Measurements from ENCODE around the gene SLC5A10.
"Not testable (repeated sequence)": the region's sequence is repeated elsewhere in the genome, so short reads cannot be mapped to it uniquely, and the experiment has no call there.

The SLC5A10 gene

GRCh38 chr17:19022747-19023146, 70.8 kb downstream of the SLC5A10 start:
- no peak overlapping the region for H3K4me3 ChIP-seq
- no peak overlapping the region for H3K27ac ChIP-seq
- DNase-seq (ENCODE audit: low spot score) = no peak
- no peak for TF ChIP-seq CTCF (IDR thresholded peaks at IDR 0.05)

GRCh38 chr17:19023209-19023999, 71.4 kb downstream of the SLC5A10 start:
- H3K27ac ChIP-seq = no peak overlapping the region
- no peak overlapping the region for H3K4me3 ChIP-seq
- DNase-seq (ENCODE audit: low spot score) = no peak
- TF ChIP-seq CTCF (IDR thresholded peaks at IDR 0.05) = no peak

GRCh38 chr17:19024101-19025078, 72.4 kb downstream of the SLC5A10 start:
- no peak for DNase-seq (ENCODE audit: low spot score)
- Histone ChIP-seq H3K4me3 (no peak overlapping the region), H3K27ac (no peak overlapping the region)
- no peak for TF ChIP-seq CTCF (IDR thresholded peaks at IDR 0.05)

GRCh38 chr17:19028671-19029070, 76.7 kb downstream of the SLC5A10 start:
- not testable (repeated sequence) for H3K27ac ChIP-seq; DNase-seq (ENCODE audit: low spot score); H3K4me3 ChIP-seq

GRCh38 chr17:19029740-19030139, 77.8 kb downstream of the SLC5A10 start:
- not testable (repeated sequence) for DNase-seq (ENCODE audit: low spot score); H3K27ac ChIP-seq; H3K4me3 ChIP-seq

GRCh38 chr17:19030771-19031449, 78.9 kb downstream of the SLC5A10 start:
- not testable (repeated sequence) for H3K4me3 ChIP-seq; DNase-seq (ENCODE audit: low spot score); H3K27ac ChIP-seq

GRCh38 chr17:19031729-19032128, 79.8 kb downstream of the SLC5A10 start:
- H3K27ac ChIP-seq = peak overlapping the region in 1 of 2 donors; percentile 58
- DNase-seq (ENCODE audit: low spot score); H3K4me3 ChIP-seq: not testable (repeated sequence)
- TF ChIP-seq CTCF (IDR thresholded peaks at IDR 0.05) = peak; percentile 19

GRCh38 chr17:19032377-19032988, 80.5 kb downstream of the SLC5A10 start:
- H3K4me3 ChIP-seq; DNase-seq (ENCODE audit: low spot score): not testable (repeated sequence)
- peak overlapping the region in 1 of 2 donors; percentile 56 for H3K27ac ChIP-seq

- H3K4me3 ChIP-seq; DNase-seq (ENCODE audit: low spot score): not testable (repeated sequence)
These were observed 84.2 kb downstream of the SLC5A10 start for GRCh38 chr17:19036186-19036585.

GRCh38 chr17:19037547-19037946, 85.6 kb downstream of the SLC5A10 start:
- not testable (repeated sequence) for DNase-seq (ENCODE audit: low spot score); H3K4me3 ChIP-seq; H3K27ac ChIP-seq

More at GRCh38 chr17:19036186-19036585, 84.2 kb downstream of the SLC5A10 start:
- not testable (repeated sequence) for H3K27ac ChIP-seq

GRCh38 chr17:19038007-19038406, 86.0 kb downstream of the SLC5A10 start:
- not testable (repeated sequence) for H3K27ac ChIP-seq; H3K4me3 ChIP-seq; DNase-seq (ENCODE audit: low spot score)

GRCh38 chr17:19038730-19039129, 86.8 kb downstream of the SLC5A10 start:
- H3K4me3 ChIP-seq; H3K27ac ChIP-seq; DNase-seq (ENCODE audit: low spot score): not testable (repeated sequence)

GRCh38 chr17:19040350-19040749, 88.4 kb downstream of the SLC5A10 start:
- not testable (repeated sequence) for DNase-seq (ENCODE audit: low spot score)

More at GRCh38 chr17:19040350-19040749, 88.4 kb downstream of the SLC5A10 start:
- not testable (repeated sequence) for H3K4me3 ChIP-seq, H3K27ac ChIP-seq
